NOMO-1 (cell line): ENCODE results near the gene POTEM.
"Not testable (repeated sequence)": the region's sequence is repeated elsewhere in the genome, so short reads cannot be mapped to it uniquely, and the experiment has no call there.

Experiments
- DNase-seq, 2 experiments: peaks; one replicate each; lab custom pipeline; 2025; ENCODE audit not compliant: unreplicated experiment in 2 of 2; lab: John Stamatoyannopoulos, UW

POTEM gene

DNA sequence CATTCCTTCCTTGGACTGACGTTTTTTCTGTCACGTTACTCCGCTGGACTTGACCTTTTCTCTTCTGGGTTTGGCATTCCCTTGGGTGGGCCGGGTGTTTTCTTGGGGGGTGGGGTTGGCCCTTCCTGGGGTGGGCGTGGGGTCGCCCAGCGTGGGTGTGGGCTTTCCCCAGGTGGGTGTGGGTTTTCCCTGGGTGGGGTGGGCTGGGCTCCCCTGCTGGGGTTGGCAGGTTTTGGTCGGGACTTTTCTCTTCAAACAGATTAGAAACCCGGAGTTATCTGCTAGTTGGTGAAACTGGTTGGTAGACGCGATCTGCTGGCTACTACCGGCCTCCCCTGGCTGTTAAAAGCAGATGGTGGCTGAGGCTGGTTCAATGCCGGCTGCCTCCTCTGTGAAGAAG is at the start of gene POTEM:
Gene POTEM (plus strand): TSS at position 301 of the 400 bp plus-strand sequence. CDS start 52 bp downstream, at position 353.
- not testable (repeated sequence) for DNase-seq

DNA sequence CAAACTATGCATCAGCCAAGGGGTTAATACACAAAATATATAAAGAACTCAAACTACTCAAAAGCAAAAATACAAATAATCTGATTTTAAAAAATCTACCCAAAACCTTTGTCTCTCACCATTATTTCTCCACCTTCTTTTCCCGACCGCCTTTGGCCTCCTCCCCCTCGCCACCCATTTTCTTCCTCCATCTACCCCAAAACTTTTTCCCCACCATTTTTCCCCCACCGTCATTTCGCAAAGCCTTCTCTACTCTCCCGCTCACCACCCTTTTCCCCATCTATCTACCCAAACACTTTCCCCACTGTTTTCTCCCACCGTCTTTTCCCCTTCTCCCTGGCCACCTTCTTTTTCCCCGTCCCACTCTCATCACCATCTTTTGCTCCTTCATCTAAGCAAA is 48.9 kb upstream of the POTEM start:
- not testable (repeated sequence) for DNase-seq

DNA sequence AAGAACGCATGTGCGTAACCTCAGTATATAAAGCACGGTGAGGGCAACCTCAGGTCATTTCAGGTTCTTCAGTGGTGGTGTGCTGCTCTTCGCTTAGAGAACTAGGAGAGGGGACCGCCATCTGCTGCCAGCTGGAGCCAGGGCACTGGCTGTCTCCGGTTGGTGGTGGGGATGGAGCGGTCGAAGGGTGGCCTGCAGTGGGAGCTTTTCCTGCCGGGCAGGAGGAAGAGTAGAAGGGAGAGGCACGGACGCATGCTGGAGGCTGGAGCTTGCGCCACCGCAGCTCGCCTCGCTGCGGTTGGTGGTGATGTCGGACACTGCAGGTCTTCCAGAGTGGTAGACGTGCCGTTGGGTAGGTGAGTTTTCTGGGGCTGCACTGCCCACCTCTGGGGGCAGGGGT is 47.2 kb upstream of the POTEM start:
- DNase-seq, result not testable (repeated sequence)

- not testable (repeated sequence) for DNase-seq
Measured at GRCh38 chr14:18921055-18921701, 46.1 kb upstream of the POTEM start.

GRCh38 chr14:18936848-18937247 is 30.4 kb upstream of the POTEM start:
- not testable (repeated sequence) for DNase-seq

GRCh38 chr14:18938733-18939132 is 28.5 kb upstream of the POTEM start:
- not testable (repeated sequence) for DNase-seq

DNA sequence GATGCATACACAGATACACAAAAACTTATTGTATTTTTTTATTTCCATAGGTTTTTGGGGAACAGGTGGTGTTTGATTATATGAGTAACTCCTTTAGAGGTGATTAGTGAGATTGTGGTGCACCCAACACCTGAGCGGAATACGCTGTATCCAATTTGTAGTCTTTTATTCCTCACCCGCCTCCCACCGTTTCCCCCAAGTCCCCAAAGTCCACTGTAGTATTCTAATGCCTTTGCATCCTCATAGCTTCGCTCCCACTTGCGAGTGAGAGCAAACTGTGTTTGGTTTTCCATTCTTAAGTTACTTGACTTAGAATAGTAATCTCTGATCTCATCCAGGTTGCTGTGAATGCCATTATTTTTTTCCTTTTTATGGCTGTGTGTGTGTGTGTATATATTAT is 17.3 kb upstream of the POTEM start:
- not testable (repeated sequence) for DNase-seq

DNA sequence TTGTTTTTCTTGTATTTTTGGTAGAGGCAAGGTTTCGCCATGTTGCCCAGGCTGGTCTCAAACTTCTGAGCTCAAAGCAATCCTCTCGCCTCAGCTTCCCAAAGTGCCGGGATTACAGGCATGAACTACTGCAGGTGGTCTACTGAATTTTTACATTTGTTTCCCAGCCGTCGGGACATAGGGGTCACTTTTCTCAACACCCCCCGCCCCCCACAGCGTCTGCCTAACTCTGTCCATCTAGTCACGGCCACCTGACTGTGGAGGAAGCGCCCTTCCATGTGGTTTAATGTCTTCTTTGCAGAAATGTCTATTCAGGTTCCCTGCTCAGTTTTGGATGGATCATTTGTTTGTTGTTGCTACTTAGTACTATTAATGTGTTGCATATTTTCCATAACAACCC is 14.1 kb upstream of the POTEM start:
- not testable (repeated sequence) for DNase-seq

- not testable (repeated sequence) for DNase-seq
Measured at GRCh38 chr14:18955816-18956215, 11.4 kb upstream of the POTEM start.

GRCh38 chr14:18961576-18961975 is 5.7 kb upstream of the POTEM start:
- DNase-seq, result not testable (repeated sequence)

DNA sequence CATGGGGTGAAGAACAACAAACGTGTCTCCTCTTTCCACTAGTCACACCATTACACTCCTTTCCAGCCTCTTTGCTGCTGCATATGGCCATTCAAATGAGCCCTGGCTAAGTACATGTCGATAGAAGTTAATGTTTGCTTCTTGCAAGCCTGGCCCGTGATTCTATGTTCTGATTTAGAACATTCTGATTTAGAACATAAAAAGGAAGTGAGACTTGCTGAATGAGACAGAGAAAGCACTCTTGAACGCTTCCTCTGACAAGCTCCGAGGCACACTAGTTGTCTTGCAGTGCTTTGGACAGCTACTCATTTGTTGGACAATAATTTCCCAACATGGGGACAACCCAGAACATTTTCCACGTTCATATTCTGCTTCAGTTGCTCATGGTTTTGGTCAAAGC is 5.1 kb upstream of the POTEM start:
- not testable (repeated sequence) for DNase-seq

- DNase-seq, result not testable (repeated sequence)
Measured at GRCh38 chr14:18963276-18963675, 4.0 kb upstream of the POTEM start.

GRCh38 chr14:18964878-18965277 is 2.4 kb upstream of the POTEM start:
- not testable (repeated sequence) for DNase-seq

DNA sequence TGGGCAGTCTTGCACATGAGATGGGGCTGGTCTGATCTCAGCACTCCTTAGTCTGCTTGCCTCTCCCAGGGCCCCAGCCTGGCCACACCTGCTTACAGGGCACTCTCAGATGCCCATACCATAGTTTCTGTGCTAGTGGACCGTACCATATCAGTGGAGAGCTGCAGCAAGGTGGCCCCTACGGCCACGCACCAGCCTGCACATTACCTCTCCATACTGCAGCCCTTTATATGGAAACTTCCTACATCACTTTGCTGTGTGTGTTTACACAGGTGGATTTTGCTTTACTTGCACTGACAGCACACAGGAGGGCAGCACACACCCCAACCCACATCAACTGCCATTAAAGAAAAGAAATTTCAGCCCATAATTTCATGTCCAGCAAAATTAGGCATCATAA is 35.3 kb downstream of the POTEM start:
- DNase-seq, result not testable (repeated sequence)

DNA sequence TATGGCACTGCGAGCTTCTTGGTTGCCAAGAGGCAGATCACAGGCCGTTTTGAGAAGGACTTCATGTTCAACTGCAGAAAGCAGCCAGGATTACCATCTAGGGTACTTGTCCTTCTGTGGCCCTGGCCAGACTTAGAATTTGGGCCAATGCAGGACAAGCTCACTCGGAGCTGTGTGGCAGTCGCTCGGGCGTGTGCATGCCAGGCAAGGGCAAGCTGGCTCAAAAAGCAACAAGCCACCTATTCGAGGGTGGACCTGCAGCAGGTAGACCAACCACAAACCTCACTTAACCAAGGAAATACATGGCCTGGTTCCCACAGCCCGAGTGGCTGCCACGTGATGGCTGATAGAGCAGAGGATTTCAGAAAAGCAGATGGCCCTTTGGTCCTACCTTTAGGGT is 39.3 kb downstream of the POTEM start:
- DNase-seq, result not testable (repeated sequence)

- DNase-seq, result not testable (repeated sequence)
Measured at GRCh38 chr14:19007678-19008077, 40.4 kb downstream of the POTEM start.

- DNase-seq, result not testable (repeated sequence)
Measured at GRCh38 chr14:19011029-19011428, 43.8 kb downstream of the POTEM start.

GRCh38 chr14:19011703-19012102 is 44.5 kb downstream of the POTEM start:
- DNase-seq, result not testable (repeated sequence)

GRCh38 chr14:19015185-19015584 is 48.0 kb downstream of the POTEM start:
- DNase-seq, result not testable (repeated sequence)

DNA sequence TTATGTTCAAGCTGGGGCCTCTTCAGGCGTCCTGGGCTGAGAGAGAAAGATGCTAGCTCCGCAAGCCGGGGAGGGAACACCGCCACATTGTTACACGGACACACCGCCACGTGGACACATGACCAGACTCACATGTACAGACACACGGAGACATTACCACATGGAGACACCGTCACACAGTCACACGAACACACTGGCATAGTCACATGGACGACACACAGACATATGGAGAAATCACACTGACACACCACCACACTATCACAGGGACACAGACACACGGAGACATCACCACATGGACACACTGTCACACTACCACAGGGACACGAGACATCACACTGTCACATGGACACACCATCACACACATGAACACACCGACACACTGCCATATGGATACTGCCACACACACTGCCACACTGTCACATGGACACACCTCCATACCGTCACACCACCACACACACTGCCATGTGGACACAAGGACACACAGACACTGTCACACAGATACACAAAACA is 57.9 kb downstream of the POTEM start:
- not testable (repeated sequence) for DNase-seq

GRCh38 chr14:19026649-19027351 is 59.6 kb downstream of the POTEM start:
- DNase-seq, result not testable (repeated sequence)

- DNase-seq, result not testable (repeated sequence)
Measured at GRCh38 chr14:19027895-19028294, 60.7 kb downstream of the POTEM start.
